GM12801 (cell line): ENCODE results near the gene ALG9.

Experiments
- CTCF ChIP-seq: IDR thresholded peaks from one replicate; pipeline ENCODE4 v1.5.1; 2011; ENCODE audit warnings: control low read depth; ENCODE audit not compliant: insufficient read length; ENCODE audit errors: extremely low read depth

ALG9 gene

GRCh38 chr11:111913997-111914396 lies 42.6 kb upstream of the ALG9 start:
- TF ChIP-seq CTCF: no peak

GRCh38 chr11:111913031-111913861 lies 41.9 kb upstream of the ALG9 start:
- no peak for TF ChIP-seq CTCF

- no peak for TF ChIP-seq CTCF
Measured at GRCh38 chr11:111912535-111912934, 41.2 kb upstream of the ALG9 start, which contains the start of gene HSPB2. HSPB2 (plus strand) TSS chr11:111912734; CDS start chr11:111912830, 96 bp downstream.

GRCh38 chr11:111911563-111912401 lies 40.4 kb upstream of the ALG9 start, which contains the start of gene CRYAB:
CRYAB (minus strand) TSS chr11:111911770; CDS start chr11:111911724, 46 bp downstream.
- TF ChIP-seq CTCF: no peak

GRCh38 chr11:111910676-111911562 lies 39.5 kb upstream of the ALG9 start:
- no peak for TF ChIP-seq CTCF

GRCh38 chr11:111909378-111909777 lies 38.0 kb upstream of the ALG9 start:
- no peak for TF ChIP-seq CTCF
